Activated CD4-positive, alpha-beta T cell treated with anti-CD3 and anti-CD28 coated beads for 48 hours (primary cell): ENCODE data around the gene FAM83G.
"Not testable (repeated sequence)": the region's sequence is repeated elsewhere in the genome, so short reads cannot be mapped to it uniquely, and the experiment has no call there.

Source experiments
- DNase-seq: peaks from one replicate; pipeline ENCODE4 v3.0.0-alpha.2; 2020

Gene FAM83G

DNA sequence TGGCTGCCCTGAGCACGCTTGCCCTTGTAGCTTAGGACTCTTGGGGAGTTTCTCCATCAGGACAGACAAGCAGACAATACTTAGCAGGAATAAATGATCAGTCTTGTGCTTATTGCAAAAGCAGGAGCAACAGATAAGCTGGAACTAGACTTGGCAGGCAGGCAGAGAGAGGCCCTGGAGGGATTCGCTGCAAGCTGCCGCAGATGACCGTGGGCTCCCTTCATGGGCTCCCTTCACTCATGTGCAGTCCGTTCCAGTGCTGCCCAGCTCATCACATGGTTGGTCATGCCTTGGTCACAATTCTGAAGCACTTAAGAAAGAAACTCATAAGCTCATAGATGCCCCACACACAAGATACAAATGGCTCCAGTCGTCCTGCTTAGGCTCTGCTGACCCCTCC lies 55.0 kb downstream of the FAM83G start:
- no peak for DNase-seq

- no peak for DNase-seq
Observed at GRCh38 chr17:18948476-18949006, 56.0 kb downstream of the FAM83G start.

GRCh38 chr17:18947866-18948265 lies 56.7 kb downstream of the FAM83G start:
- no peak for DNase-seq

DNA sequence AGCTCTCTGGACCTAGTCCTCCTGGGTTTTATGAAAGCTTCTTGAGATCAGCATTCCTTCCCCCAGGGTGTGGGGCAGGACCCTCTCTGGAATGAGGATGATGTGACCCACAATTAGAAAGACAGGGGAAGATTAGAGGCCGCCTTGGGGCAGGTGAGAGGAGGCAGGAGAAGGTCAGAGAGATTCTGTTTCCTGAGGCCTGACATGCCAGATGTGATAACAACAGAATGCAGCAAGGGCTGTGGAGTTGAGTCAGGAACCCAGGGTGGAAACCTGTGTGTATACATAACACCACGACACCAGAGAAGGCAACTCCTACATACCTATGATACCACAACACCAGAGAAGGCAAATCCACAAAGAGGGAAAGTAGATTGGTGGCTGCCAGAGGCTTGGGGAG lies 58.0 kb downstream of the FAM83G start:
- no peak for DNase-seq

- DNase-seq = no peak
Observed at GRCh38 chr17:18944646-18945045, 59.9 kb downstream of the FAM83G start.

- DNase-seq = no peak
Observed at GRCh38 chr17:18938692-18939023, 65.9 kb downstream of the FAM83G start.

DNA sequence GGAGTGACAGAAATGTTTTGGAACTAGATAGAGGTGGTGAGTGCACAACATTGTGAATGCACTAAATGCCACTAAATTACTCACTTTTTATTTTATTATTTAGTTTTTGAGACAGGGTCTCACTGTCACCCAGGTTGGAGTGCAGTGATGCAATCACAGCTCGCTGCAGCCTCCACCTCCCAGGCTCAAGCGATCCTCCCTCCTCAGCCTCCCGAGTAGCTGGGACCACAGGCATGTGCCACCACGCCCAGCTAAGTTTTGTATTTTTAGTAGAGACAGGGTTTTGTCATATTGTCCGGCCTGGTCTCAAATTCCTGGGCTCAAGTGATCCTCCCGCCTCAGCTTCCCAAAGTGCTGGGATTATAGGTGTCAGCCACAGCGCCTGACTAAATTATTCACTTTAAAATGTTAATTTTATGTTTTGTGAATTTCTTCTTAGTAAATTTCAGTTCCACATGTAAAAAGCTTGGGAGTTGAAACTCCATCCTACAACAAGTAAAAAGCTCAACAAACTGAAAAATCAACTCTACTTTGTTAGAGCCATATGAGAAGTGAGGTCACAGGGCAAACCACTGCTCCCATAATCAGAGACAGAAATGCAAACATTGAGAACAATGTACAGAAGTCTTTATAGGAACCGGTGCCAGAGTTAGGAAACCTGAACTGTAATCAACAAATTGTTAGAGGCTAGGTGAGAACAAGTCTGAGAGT lies 66.4 kb downstream of the FAM83G start:
- DNase-seq = no peak

- no peak for DNase-seq
Observed at GRCh38 chr17:18933102-18934058, 71.2 kb downstream of the FAM83G start.

DNA sequence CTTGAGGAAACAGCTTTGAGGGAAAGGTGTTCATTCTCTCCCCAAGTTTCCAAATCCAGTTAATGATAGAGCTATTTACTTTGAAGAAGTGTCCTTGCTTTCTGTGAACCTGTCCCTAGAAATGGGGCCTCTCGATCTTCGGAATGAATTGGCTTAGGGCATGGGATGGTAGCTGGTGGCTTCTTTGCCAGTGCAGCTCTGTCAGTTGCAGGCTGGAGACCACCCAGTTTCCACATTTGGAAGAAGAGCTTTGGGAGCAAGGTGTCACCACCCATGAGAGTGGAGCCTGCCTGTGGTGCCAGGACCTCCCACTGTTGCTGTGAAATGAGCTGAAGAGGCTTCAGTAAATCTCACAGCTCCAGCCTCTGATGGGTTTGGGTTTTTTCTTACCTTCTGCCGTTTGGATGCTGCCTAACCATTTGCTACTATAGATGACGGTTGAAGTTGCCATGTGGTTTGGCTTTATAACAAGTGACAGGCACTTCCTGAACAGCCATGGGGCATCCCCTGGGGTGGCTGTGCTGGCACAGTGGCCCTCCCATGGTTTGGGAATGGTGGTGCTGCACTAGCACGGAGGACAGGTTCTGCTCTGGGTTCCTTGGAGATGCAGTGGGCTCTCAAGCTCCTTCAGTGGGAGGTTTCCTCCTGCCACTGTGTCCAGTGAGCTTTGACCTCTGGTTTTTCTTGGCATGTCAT lies 72.1 kb downstream of the FAM83G start:
- no peak for DNase-seq

DNA sequence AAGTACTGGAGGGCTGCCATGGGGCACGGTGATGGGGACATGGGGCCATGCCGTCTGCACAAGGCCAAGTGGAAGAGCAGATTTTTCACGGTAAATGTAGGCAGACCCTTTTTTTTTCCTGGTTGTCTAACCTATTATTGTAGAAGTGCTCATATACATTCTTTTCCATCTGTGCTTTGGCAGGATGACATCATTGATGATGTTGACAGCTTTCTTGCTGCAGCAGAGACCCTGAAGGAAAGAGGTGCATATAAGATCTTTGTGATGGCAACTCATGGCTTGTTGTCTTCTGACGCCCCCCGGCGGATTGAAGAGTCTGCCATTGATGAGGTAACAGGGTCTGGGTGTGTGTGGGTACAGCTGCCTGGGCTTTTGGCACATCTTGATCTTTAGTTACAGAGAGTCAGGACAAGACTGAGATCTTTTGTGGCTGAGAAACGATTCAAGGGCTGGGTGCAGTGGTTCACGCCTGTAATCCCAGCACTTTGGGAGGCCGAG lies 75.9 kb downstream of the FAM83G start:
- DNase-seq = no peak

DNA sequence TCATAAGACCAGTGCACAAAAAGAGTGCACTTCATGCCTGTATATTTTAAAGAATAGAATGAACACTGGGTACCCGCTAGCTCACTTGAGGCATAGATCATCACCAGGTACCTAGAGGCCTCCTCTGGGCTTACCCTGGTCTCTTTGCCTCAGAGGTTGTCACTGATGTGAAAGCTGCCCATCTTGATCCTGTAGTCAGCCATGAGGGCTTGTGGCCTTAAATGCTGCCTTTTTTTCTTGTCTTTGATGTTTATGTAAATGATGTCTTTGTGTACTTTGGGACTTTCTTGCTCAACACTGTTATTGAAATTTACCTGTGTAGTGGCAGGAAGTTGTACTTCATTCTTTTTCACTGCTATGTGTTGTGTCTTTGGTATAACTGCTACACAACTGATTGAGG lies 79.4 kb downstream of the FAM83G start:
- DNase-seq = no peak

- DNase-seq = not testable (repeated sequence)
Observed at GRCh38 chr17:18922596-18922995, 82.0 kb downstream of the FAM83G start.

GRCh38 chr17:18921912-18922451 lies 82.6 kb downstream of the FAM83G start:
- DNase-seq = peak; percentile 48

- DNase-seq = no peak
Observed at GRCh38 chr17:18921485-18921884, 83.1 kb downstream of the FAM83G start.

DNA sequence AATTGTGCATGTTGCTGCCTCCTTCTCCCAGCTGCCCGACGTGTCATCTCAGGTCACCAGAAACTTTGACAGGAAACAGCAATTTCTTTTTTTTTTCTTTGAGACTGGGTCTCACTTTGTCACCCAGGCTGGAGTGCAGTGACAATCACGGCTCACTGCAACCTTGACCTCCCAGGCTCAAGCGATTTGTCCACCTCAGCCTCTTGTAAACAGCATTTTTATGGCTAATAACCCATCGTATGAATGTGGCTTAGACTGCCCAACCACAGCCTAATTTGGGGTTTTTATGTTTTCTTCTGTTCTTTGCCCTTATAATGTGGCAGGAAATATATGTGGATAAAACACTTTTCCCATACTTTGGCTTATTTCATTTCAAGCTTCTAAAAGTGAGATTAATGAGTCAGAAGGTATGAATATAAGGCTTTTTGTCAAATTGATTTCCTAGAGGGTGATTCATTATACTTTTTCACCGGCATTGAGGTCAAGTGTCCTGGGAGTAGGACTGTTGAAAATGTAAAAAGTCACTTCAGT lies 83.6 kb downstream of the FAM83G start:
- DNase-seq = no peak

- DNase-seq = no peak
Observed at GRCh38 chr17:18919963-18920362, 84.6 kb downstream of the FAM83G start.
